ENCODE data around the gene LRRC14B.
"Not testable (repeated sequence)": the region's sequence is repeated elsewhere in the genome, so short reads cannot be mapped to it uniquely, and the experiment has no call there.

The LRRC14B gene

GRCh38 chr5:160921-161802 is 30.1 kb upstream of the LRRC14B start:
- DNase-seq (ENCODE audit: low read depth) = no peak

GRCh38 chr5:161803-162110 is 29.5 kb upstream of the LRRC14B start:
- no peak for DNase-seq (ENCODE audit: low read depth)

DNA sequence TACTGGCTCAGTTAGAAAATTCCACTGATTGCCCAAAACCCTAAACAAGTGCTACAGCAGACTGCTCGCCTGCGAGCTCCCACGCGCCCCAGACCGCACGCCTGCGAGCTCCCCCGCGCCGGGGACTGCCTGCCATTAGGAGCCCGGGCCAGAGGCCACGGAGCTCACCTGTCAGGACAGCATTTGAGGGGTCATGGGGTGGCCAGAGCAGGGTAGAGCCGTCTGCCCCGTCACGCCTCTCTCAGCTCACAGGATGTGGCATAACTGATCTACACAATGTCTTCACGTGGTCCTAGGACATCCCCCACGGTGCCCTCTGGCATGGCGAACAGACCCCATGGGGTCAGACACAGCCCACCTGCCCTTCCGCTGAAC is 29.1 kb upstream of the LRRC14B start:
- DNase-seq (ENCODE audit: low read depth) = no peak

DNA sequence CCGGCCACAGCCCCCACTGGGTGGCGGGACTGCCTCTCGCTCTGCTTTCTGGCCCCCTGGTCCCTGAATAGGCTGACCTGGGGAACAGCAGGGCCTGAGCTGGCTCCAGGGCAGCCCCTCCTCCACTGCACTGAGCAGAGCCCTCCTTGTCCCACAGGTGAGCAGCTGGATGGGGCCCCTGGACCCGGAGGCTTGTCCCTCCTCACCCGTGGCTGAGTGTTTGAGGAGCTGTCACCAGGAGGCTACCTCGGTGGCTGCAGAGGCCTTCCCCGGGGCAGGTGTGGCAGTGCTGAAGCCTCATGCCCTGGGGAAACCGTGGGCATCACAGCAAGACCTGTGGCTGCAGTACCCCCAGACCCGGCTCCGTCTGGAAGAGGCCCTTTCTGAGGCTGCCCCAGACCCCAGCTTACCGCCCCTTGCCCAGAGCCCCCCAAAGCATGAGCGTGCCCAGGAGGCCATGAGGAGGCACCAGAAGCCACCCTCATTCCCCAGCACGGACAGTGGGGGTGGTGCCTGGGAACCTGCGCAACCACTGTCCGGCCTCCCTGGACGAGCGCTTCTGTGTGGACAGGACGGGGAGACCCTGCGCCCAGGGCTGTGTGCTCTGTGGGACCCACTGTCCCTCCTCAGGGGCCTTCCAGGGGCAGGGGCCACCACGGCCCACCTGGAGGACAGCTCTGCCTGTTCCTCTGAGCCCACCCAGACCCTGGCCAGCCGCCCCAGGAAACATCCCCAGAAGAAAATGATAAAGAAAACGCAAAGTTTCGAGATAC is 28.5 kb upstream of the LRRC14B start:
- no peak for DNase-seq (ENCODE audit: low read depth)

- no peak for DNase-seq (ENCODE audit: low read depth)
Observed at GRCh38 chr5:163338-163620, 28.0 kb upstream of the LRRC14B start.

GRCh38 chr5:163841-164240 is 27.5 kb upstream of the LRRC14B start:
- no peak for DNase-seq (ENCODE audit: low read depth)

DNA sequence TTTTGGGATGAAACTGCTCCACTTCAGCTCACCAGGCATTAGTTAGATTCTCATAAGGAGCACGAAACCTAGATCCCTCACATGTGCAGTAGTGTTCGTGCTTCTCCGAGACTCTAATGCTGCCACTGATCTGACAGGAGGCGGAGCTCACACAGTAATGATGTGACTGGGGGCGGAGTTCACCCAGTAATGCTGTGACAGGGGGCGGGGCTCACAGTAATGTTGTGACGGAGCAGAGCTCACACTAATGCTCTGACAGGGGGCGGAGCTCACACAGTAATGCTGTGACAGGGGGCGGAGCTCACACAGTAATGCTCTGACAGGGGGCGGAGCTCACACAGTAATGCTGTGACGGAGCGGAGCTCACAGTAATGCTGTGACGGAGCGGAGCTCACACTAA is 27.1 kb upstream of the LRRC14B start:
- DNase-seq (ENCODE audit: low read depth) = no peak

DNA sequence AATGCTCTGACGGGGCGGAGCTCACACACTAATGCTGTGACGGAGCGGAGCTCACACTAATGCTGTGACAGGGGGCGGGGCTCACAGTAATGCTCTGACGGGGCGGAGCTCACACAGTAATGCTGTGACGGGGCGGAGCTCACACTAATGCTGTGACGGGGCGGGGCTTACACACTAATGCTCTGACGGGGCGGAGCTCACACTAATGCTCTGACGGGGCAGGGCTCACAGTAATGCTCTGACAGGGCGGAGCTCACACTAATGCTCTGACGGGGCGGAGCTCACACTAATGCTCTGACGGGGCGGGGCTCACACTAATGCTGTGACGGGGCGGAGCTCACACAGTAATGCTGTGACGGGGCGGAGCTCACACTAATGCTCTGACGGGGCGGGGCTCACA is 26.5 kb upstream of the LRRC14B start:
- DNase-seq (ENCODE audit: low read depth) = not testable (repeated sequence)

DNA sequence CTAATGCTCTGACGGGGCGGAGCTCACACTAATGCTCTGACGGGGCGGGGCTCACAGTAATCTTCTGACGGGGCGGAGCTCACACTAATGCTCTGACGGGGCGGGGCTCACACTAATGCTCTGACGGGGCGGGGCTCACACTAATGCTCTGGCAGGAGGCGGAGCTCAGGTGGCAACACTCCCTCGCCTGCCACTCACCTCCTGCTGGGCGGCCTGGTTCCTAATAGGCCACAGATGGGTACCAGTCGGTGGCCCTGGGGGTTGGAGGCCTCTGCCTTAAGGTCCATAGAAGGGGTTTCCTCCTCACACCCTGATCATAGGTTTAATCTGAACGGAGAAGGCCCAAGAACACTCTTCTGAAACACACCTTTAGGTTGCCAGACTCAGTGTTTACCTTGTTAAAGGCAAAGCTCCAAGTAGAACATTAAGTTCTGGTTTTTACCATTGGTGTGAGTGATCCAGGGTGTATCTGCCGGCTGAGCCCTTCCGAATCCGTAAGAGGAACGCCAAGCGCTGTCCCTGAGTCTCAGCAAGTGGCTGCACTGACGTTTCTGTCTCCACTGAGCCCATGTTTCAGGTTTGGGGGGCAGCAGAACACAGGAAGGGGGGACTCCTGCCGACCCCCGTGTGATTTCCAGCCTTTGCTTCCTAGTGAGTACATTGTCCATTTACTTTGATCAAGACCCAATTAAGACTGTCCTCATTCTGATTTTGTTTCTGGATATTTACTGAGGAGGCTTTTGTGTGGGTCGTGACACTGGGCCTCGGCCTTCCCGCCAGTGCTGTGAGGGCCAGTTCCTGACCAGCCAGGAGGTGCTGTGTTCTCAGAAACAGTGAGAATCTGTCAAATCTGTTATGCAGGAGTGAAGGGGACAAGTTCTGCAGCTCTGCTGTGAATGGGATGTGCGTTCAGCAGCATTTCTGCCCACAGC is 24.6 kb upstream of the LRRC14B start:
- DNase-seq (ENCODE audit: low read depth) = no peak

DNA sequence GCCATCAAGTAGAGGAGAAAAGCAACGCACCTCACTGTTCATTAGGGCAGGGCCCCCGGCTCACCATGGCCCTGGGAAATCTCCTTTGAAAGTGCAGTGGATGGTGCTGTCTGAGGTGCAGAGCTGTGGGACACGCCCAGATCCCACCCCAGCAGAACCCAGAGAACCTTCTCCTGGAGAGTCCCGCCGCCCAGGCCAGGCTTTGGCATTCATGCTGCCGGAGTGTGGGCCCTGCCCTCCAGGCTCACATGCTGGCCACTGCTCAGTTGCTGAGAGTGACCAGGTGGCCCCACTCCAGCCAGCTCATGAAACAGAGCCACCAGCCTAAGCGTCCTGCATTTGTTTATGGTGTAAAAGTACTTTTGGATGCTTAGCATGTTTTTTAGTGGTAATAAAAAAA is 23.8 kb upstream of the LRRC14B start:
- peak; percentile 20 for DNase-seq (ENCODE audit: low read depth)

DNA sequence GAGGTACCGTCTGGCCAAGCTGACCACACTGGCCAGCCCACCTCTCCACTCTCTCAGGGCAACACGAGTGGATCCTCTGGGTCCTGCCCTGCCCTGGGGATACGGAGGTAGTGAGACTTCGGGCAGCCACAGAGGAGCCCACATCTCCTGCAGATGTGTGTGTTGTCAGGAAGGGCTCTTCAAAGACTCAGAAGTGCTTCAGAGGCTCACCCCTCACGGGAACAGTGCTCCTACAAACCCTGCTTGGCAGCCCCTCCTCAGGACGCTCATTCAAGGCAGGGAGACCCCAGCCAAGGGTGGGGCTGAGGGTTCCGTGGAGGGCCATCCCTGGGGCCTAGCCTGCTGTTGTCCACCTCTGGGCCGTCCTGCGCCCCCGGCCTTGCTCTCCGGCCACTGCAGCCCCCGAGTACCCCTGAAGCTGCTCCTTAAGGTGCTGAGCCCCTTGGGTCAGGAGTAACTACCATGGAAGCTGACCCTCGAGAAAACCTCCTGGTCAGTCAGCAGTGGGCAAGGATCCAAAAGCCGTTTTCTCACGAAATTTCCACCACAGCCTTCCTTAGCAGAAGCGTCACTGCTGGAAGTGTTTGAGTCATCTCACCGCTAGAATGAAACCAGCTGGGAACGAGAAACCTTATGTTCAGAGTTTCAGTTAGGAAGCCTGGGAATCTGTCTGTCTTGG is 23.2 kb upstream of the LRRC14B start:
- DNase-seq (ENCODE audit: low read depth) = peak; percentile 98

GRCh38 chr5:169071-169727 is 22.1 kb upstream of the LRRC14B start:
- DNase-seq (ENCODE audit: low read depth) = peak; percentile 91

DNA sequence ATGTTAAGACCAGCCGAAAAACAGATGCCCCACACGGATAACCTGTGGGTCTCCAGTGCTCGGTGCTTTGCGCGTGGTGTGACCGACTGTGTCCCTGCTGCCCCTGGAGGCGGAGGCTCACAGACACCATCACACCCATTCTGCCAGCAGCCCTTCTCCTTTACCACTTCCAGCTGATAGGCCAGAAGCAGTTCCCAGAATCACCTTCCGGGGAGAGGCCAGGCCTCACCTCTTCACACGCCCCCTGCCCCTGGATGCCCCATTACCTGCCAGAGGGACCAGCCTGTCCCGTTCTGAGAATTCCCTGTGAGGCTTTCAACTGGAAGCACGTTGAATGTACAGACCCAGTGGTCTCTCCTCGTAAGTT is 21.6 kb upstream of the LRRC14B start:
- DNase-seq (ENCODE audit: low read depth) = no peak

GRCh38 chr5:170971-171800 is 20.1 kb upstream of the LRRC14B start:
- no peak for DNase-seq (ENCODE audit: low read depth)

DNA sequence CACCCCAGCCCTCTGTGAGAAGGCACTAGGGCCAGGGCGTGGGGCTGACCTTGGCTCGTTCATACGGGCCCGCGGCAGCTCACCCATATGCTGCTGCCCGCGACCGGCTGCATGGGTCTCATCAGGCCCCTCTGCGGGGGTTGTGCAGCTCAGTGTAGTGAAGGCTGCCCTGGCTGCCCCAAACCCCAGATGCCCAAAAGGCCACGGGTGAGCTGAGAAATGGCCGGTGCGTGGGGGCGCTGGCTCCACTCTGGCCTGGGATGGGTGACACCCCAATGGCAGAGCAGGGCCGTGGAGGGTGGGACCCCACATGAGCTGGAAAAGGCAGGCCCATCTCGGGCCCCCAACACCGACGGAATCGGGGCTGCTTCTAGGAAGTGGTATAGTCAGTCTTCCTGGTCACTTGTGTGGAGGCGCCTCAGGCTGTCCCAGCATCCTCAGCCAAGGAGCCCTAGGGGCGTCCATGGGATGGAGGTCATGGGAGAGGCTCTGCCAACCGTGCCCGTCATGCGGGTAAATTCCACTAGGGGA is 19.4 kb upstream of the LRRC14B start:
- no peak for DNase-seq (ENCODE audit: low read depth)

- DNase-seq (ENCODE audit: low read depth) = no peak
Observed at GRCh38 chr5:172421-172820, 18.9 kb upstream of the LRRC14B start.

DNA sequence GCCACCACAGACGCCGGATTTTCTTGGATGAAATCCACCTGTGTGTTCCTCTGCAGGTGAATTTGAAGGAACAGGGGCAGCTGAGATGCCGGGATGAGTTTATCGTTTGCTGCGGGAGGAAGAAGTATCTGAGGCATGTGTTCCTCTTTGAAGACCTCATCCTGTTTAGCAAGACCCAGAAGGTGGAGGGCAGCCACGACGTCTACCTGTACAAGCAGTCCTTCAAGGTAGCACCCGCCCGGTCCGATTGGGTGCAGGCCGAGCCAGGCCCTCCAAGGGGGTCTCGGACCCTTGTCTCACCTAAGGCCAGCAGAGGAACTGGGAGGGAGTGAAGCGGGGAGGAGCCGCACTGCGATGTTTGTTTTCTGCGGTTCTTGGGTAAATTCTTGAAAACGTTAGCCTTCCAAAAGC is 18.4 kb upstream of the LRRC14B start:
- no peak for DNase-seq (ENCODE audit: low read depth)

DNA sequence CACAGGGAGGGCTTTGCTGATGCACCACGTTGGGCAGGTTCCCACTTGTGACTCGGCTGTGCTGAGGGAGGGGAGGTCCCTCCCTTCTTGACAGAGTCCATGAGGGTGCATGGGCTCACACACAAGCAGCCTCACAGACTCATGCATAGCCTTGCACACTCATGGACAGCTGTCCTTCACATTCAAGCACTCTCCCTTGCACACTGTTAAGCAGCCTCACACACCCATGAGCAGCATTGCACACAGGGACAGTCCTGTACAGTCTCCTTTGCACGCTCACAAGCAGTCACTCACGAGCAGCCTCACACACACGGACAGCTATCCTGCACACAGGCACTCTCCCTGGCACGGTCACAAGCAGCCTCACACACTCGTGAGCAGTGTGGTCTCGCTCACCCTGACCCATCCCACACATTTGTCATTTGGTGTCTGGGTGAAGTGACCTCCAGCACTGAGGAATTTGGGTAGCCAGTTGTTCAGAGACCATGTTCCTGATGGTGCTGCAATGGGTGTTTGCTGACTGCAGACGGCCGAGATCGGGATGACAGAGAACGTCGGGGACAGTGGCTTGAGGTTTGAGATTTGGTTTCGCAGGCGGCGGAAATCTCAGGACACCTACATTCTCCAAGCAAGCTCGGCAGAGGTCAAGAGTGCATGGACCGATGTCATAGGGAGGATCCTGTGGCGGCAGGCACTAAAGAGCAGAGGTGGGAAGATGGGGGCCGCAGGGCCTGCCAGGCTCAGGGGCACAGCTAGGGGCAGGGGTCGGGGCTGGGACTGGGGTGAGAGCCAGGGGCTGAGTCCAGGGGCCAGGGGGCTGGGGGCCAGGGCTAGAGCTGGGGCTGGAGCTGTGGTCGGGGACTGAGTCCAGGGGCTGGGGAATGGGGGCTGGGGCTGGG is 17.7 kb upstream of the LRRC14B start:
- DNase-seq (ENCODE audit: low read depth) = no peak

GRCh38 chr5:174291-174600 is 17.0 kb upstream of the LRRC14B start:
- no peak for DNase-seq (ENCODE audit: low read depth)
